Effector memory CD4-positive, alpha-beta T cell (primary cell): ENCODE results near the gene NELL1.

Experiments
- DNase-seq, 3 donors: peaks; one replicate each; pipeline ENCODE4 v3.0.0-alpha.2; 2020
- H3K27ac ChIP-seq: 2 replicates; pipeline ENCODE4 v1.7.0; 2013; ENCODE audit warnings: mild to moderate bottlenecking, low read length, moderate library complexity; ENCODE audit not compliant: insufficient read depth, poor library complexity, severe bottlenecking
- H3K27me3 ChIP-seq: replicated peaks from 2 replicates; pipeline ENCODE4 v1.7.0; 2013; ENCODE audit warnings: mild to moderate bottlenecking, low read length; ENCODE audit not compliant: insufficient read depth, control insufficient read depth, poor library complexity, severe bottlenecking
- H3K36me3 ChIP-seq: 2 replicates; pipeline ENCODE4 v1.7.0; 2013; ENCODE audit warnings: mild to moderate bottlenecking, low read length, moderate library complexity; ENCODE audit not compliant: control insufficient read depth, insufficient read depth
- H3K4me1 ChIP-seq: 2 replicates; pipeline ENCODE4 v1.7.0; 2013; ENCODE audit warnings: low read length, mild to moderate bottlenecking; ENCODE audit not compliant: control insufficient read depth, insufficient read depth, poor library complexity, severe bottlenecking
- H3K4me3 ChIP-seq: 2 replicates; pipeline ENCODE4 v1.7.0; 2013; ENCODE audit warnings: low read length, low read depth, mild to moderate bottlenecking; ENCODE audit not compliant: insufficient read depth, poor library complexity, severe bottlenecking
- H3K9me3 ChIP-seq: 2 replicates; pipeline ENCODE4 v1.7.0; 2013; ENCODE audit warnings: mild to moderate bottlenecking, low read length, moderate library complexity; ENCODE audit not compliant: control insufficient read depth

The NELL1 gene

GRCh38 chr11:21566521-21567117 is 897.2 kb downstream of the NELL1 start:
- no peaks in the 10 kb centered on the region for H3K4me1 ChIP-seq
- DNase-seq = no peak
- H3K36me3 ChIP-seq = no peaks in the 10 kb centered on the region
- no peaks in the 10 kb centered on the region for H3K9me3 ChIP-seq
- H3K4me3 ChIP-seq = no peak overlapping the region
- no peaks in the 10 kb centered on the region for H3K27me3 ChIP-seq
- no peak overlapping the region for H3K27ac ChIP-seq

- H3K27me3 ChIP-seq = no peaks in the 10 kb centered on the region
- DNase-seq = no peak
- no peak overlapping the region for H3K27ac ChIP-seq
- H3K4me3 ChIP-seq = no peak overlapping the region
- no peaks in the 10 kb centered on the region for H3K4me1 ChIP-seq
- H3K9me3 ChIP-seq = no peaks in the 10 kb centered on the region
- H3K36me3 ChIP-seq = no peaks in the 10 kb centered on the region
Measured at GRCh38 chr11:21567645-21568290, 898.4 kb downstream of the NELL1 start.

GRCh38 chr11:21572210-21572609 is 902.8 kb downstream of the NELL1 start:
- H3K4me3 ChIP-seq = no peak overlapping the region
- H3K9me3 ChIP-seq = no peaks in the 10 kb centered on the region
- DNase-seq = no peak
- no peaks in the 10 kb centered on the region for H3K27me3 ChIP-seq
- no peak overlapping the region for H3K27ac ChIP-seq
- no peaks in the 10 kb centered on the region for H3K36me3 ChIP-seq
- H3K4me1 ChIP-seq = no peaks in the 10 kb centered on the region

- Histone ChIP-seq H3K9me3 (no peaks in the 10 kb centered on the region), H3K27me3 (no peaks in the 10 kb centered on the region), H3K4me3 (no peak overlapping the region), H3K4me1 (no peaks in the 10 kb centered on the region), H3K36me3 (no peaks in the 10 kb centered on the region), H3K27ac (no peak overlapping the region)
- no peak for DNase-seq
Measured at GRCh38 chr11:21582791-21583190, 913.4 kb downstream of the NELL1 start.

- H3K4me1 ChIP-seq = no peaks in the 10 kb centered on the region
- H3K9me3 ChIP-seq = no peaks in the 10 kb centered on the region
- H3K27ac ChIP-seq = no peak overlapping the region
- no peaks in the 10 kb centered on the region for H3K27me3 ChIP-seq
- no peak overlapping the region for H3K4me3 ChIP-seq
- no peak for DNase-seq
- H3K36me3 ChIP-seq = no peaks in the 10 kb centered on the region
Measured at GRCh38 chr11:21588754-21589153, 919.4 kb downstream of the NELL1 start.

- no peaks in the 10 kb centered on the region for H3K36me3 ChIP-seq
- no peaks in the 10 kb centered on the region for H3K9me3 ChIP-seq
- no peaks in the 10 kb centered on the region for H3K4me1 ChIP-seq
- H3K4me3 ChIP-seq = no peak overlapping the region
- DNase-seq = no peak
- H3K27me3 ChIP-seq = no peaks in the 10 kb centered on the region
- no peak overlapping the region for H3K27ac ChIP-seq
Measured at GRCh38 chr11:21602699-21603098, 933.3 kb downstream of the NELL1 start.

- no peaks in the 10 kb centered on the region for H3K9me3 ChIP-seq
- no peak for DNase-seq
- H3K36me3 ChIP-seq = no peaks in the 10 kb centered on the region
- H3K4me1 ChIP-seq = no peaks in the 10 kb centered on the region
- no peaks in the 10 kb centered on the region for H3K27me3 ChIP-seq
- H3K27ac ChIP-seq = no peak overlapping the region
- no peak overlapping the region for H3K4me3 ChIP-seq
Measured at GRCh38 chr11:21603886-21604285, 934.5 kb downstream of the NELL1 start.

GRCh38 chr11:21604564-21604963 is 935.2 kb downstream of the NELL1 start:
- Histone ChIP-seq H3K4me3 (no peak overlapping the region), H3K4me1 (no peaks in the 10 kb centered on the region), H3K27me3 (no peaks in the 10 kb centered on the region), H3K27ac (no peak overlapping the region), H3K9me3 (no peaks in the 10 kb centered on the region), H3K36me3 (no peaks in the 10 kb centered on the region)
- DNase-seq = no peak

- Histone ChIP-seq H3K36me3 (no peaks in the 10 kb centered on the region), H3K9me3 (no peaks in the 10 kb centered on the region), H3K27ac (no peak overlapping the region), H3K27me3 (no peaks in the 10 kb centered on the region), H3K4me3 (no peak overlapping the region), H3K4me1 (no peaks in the 10 kb centered on the region)
- no peak for DNase-seq
Measured at GRCh38 chr11:21612326-21612725, 942.9 kb downstream of the NELL1 start.

- no peaks in the 10 kb centered on the region for H3K4me1 ChIP-seq
- no peak overlapping the region for H3K4me3 ChIP-seq
- no peak overlapping the region for H3K27ac ChIP-seq
- DNase-seq = no peak
- H3K9me3 ChIP-seq = no peaks in the 10 kb centered on the region
- no peaks in the 10 kb centered on the region for H3K36me3 ChIP-seq
- H3K27me3 ChIP-seq = no peaks in the 10 kb centered on the region
Measured at GRCh38 chr11:21614961-21615360, 945.6 kb downstream of the NELL1 start.
